ENCODE data around the gene CDK11B.
"Not testable (repeated sequence)": the region's sequence is repeated elsewhere in the genome, so short reads cannot be mapped to it uniquely, and the experiment has no call there.

CDK11B gene

DNA sequence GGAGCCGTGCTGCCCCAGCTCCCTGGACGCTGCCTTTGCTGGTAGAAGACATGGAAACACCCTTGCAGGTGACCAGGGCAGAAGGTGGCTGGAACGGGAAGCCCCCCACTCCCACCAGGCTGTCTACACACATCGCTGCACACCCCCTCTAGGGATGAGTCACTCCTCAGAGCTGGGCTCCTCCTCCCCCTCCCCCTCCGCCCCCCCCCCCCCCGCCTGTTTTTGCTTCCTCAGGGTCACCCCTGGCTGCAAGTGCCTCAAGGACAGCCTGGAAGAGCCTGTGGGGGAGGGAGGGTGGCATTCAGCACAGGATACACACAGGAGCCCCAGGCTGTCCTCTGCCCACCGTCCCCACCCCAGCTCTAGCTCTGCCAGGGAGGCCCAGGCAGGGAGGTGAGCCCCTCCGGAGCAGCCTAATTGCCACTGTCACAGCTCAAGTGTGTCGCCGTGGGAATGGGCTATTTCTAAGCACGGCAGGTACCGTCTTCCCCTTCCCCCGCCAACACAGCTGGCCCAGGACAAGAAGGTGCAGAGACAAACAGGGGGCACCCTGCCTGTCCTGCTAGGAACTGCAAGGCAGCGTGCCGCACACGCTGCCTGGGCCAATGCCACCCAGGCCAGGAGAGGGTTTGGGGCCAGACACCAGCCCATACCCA lies 61.4 kb downstream of the CDK11B start:
- peak in 1 of 2 experiments; percentile 21 for DNase-seq

DNA sequence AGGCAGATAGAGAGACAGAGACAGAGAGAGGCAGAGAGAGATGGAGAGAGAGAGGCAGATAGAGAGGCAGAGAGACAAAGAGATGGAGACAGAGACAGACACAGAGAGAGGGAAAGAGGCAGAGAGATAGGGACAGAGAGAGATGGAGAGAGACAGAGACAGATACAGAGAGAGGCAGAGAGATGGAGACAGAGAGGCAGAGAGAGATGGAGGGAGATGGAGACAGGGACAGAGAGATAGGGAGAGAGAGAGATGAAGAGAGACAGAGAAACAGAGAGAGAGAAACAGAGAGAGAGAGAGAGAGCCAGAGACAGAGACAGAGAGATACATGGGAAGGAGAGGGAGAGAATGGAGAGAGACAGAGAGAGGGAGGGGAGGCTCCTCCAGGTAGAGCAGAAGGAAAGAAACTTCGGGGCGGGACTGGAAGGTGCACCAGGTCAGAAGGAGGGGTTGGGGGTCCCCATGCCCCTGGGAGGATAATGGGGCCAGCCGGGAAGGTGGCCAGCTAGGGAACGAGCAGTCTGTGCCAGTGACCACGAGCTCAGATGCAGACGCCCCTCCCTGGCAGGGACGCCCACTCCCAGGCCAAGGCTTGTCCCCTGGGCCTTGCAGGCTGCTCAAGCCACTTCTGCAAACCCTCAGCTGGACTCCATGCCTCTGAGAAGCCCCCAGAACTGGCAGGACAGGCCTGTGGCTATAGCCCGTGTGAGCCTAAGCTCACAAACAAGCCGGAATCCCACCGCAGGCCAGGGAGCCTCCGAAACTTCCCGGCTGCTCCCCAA lies 62.1 kb downstream of the CDK11B start:
- DNase-seq, result no peak

DNA sequence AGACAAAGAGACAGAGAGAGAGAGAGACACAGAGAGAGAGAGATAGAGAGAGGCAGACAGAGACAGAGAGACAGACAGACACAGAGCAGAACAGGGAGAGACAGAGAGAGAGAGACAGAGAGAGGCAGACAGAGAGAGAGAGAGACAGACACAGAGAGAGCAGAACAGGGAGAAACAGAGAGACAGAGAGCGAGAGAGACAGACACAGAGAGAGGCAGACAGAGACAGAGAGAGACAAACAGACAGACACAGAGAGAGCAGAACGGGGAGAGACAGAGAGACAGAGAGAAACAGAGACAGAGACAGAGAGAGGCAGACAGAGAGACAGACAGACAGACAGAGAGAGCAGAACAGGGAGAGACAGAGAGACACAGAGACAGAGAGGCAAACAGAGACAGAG lies 63.5 kb downstream of the CDK11B start:
- DNase-seq, result not testable (repeated sequence)

DNA sequence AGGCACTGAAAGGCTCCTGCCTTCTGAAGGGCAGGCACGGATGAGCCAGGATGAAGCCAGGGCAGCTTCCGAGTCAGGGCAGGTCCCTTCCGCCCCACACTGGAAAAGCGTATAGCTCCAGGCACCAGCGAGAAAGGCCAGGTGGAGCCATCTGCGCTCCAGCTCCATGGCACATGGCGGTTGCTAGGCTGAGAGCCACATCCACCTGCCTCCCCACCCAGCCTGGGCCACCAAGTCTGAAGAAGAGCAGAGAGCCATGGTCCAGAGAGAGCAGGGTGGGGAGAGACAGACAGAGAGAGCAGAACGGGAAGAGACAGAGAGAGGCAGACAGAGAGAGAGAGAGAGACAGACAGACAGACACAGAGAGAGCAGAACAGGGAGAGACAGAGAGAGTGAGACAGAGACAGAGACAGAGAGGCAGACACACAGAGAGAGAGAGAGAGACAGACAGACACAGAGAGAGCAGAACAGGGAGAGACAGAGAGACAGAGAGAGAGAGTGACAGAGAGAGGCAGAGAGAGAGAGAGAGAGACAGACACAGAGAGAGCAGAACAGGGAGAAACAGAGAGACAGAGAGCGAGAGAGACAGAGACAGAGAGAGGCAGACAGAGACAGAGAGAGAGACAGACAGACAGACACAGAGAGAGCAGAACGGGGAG lies 64.1 kb downstream of the CDK11B start:
- DNase-seq, result no peak

DNA sequence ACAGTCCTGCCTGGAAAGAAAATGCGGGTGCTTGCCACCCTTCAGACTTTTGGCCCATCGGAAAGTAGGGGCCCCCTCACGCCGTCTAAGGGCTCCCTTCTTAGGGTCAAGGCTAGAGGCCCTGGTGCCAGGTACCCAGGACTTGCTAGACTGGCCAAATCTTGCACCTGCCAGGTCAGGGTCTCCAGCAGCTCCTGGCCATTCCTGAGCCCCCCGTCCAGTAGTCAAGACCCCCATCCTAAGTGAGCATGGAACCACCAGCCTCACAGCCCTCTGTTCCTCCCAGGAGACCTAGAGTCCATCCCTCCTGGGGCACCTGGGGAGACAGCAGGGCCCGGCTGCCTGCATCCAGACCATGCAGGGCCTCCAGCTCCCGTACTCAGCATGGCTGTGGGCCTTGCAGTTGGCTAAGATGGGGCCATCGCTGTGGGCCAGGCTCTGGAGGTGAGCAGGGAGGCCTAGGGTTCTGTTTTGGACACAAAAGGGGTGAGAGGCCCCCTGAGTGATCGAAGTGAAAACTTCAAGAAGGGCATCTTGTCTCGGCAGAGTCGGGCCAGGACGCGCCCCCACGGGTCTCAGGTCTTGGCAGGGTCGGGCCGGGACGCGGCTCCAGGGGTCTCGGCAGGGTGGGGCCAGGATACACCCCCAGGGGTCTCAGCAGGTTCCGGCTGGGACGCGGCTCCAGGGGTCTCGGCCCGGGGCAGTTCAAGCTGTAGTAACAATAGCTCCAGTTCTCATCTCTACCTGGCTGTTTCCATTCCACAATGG lies 64.8 kb downstream of the CDK11B start:
- DNase-seq, result no peak

DNA sequence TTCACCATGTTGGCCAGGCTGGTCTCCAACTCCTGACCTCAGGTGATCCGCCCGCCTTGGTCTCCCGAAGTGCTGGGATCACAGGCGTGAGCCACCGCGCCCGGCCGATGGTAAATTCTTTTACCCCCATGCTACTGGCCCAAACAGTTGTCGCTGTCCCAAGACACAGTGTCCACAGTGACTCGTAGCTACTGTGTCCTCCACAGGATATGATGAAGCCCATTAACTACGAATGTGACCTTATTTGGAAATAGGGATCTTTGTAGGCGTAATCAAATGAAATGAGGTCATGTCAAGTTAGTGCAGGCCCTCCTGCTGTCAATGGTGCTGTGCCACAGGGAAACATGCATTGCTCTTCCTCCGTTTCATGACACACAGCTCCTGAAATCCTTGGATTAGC lies 67.4 kb downstream of the CDK11B start:
- no peak for DNase-seq

All from stimulated activated CD4-positive, alpha-beta T cell treated with anti-CD3 and anti-CD28 coated beads, Interleukin-4, amount 100 ng/mL, for 4 hours (primary cell).